ENCODE data around the gene PSMF1. TPM values are rescaled to one million over a fixed set of nuclear protein-coding genes. Genes with fewer than 3 reads are reported as not detected.

PSMF1 gene
- total and polyA plus RNA-seq, 4 donors = 43.6 to 126 (median 83.8) TPM

DNA sequence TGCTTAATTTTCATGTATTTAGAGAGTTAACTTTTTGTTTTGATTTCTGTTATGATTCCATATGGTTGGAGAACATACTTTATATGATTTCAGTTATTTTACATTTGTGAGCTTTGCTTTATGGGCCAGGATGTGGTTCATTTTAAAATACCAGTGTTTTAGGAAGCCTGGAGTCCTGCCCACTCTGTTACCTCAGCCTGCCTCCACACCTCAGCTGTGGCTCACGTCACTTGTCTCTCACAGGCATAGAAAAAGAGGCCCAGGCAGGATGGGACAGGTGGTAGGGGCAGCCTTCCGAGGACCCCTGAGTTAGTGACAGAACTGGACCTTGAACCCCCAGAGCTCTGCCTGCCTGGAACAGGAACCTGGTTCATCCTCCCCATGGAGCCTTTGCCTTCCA lies 16.0 kb downstream of the PSMF1 start:
- peaks cover 14 to 59% (median 51%) of the 10 kb centered on the region in 4 donors for H3K36me3 ChIP-seq (ENCODE audit: control insufficient read depth in 4 of 4, insufficient read depth in 3 of 4, low read depth in 1 of 4, low read length in 3 of 4)
- TF ChIP-seq FOXA1 (IDR thresholded peaks at IDR 0.05) = no peak
- no peak for TF ChIP-seq GABPA (IDR thresholded peaks at IDR 0.05 in 1 of 2, conservative IDR thresholded peaks at IDR 0.05 in 1 of 2)
- TF ChIP-seq RAD21 (IDR thresholded peaks at IDR 0.05) = no peak
- no peak for TF ChIP-seq SP1 (IDR thresholded peaks at IDR 0.05)
- no peak for TF ChIP-seq FOXA2 (IDR thresholded peaks at IDR 0.05)
- no peak for TF ChIP-seq EGR1 (IDR thresholded peaks at IDR 0.05; ENCODE audit: low read depth in 2 of 2)
- TF ChIP-seq MAX (IDR thresholded peaks at IDR 0.05) = no peak
- no peak for TF ChIP-seq CTCF (IDR thresholded peaks at IDR 0.05; ENCODE audit: low read depth, low read length, missing input control)
- no peak for TF ChIP-seq TAF1 (conservative IDR thresholded peaks at IDR 0.05)
- TF ChIP-seq NR2F2 (IDR thresholded peaks at IDR 0.05) = no peak
- TF ChIP-seq, protein P1, sequence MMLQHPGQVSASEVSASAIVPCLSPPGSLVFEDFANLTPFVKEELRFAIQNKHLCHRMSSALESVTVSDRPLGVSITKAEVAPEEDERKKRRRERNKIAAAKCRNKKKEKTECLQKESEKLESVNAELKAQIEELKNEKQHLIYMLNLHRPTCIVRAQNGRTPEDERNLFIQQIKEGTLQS (IDR thresholded peaks at IDR 0.05) = no peak
- no peak for TF ChIP-seq RXRA (IDR thresholded peaks at IDR 0.05)
- TF ChIP-seq HNF4G (IDR thresholded peaks at IDR 0.05) = no peak
- TF ChIP-seq JUND (IDR thresholded peaks at IDR 0.05) = no peak
- 95% methylated on average over 2 of the region's 2 CpGs for WGBS
- no peak for DNase-seq (ENCODE audit: low spot score)
- H3K4me1 ChIP-seq (ENCODE audit: control insufficient read depth in 4 of 4, insufficient read depth in 4 of 4, low read length in 3 of 4) = peaks cover 0 to 6% (median 2%) of the 10 kb centered on the region in 4 donors
- no peak overlapping the region for H3K9ac ChIP-seq (ENCODE audit: low read depth in 1 of 2, low read length in 2 of 2)
- no peak overlapping the region for H3K4me3 ChIP-seq (ENCODE audit: low read depth in 1 of 3, low read length in 3 of 3)
- H3K9me3 ChIP-seq (ENCODE audit: control insufficient read depth in 4 of 4, low read length in 3 of 4) = no peaks in the 10 kb centered on the region
- no peak overlapping the region for H3K27ac ChIP-seq (ENCODE audit: low read depth in 1 of 2, low read length in 2 of 2)
- H3K27me3 ChIP-seq (ENCODE audit: control insufficient read depth in 4 of 4, insufficient read depth in 4 of 4, low read length in 3 of 4) = no peaks in the 10 kb centered on the region

- peaks cover 0 to 6% (median 2%) of the 10 kb centered on the region in 4 donors for H3K4me1 ChIP-seq (ENCODE audit: control insufficient read depth in 4 of 4, insufficient read depth in 4 of 4, low read length in 3 of 4)
- H3K9ac ChIP-seq (ENCODE audit: low read depth in 1 of 2, low read length in 2 of 2) = no peak overlapping the region
- no peak overlapping the region for H3K4me3 ChIP-seq (ENCODE audit: low read depth in 1 of 3, low read length in 3 of 3)
- 95% methylated on average over 12 of the region's 12 CpGs for WGBS
- DNase-seq (ENCODE audit: low spot score) = no peak
- no peaks in the 10 kb centered on the region for H3K27me3 ChIP-seq (ENCODE audit: control insufficient read depth in 4 of 4, insufficient read depth in 4 of 4, low read length in 3 of 4)
- peaks cover 14 to 55% (median 48%) of the 10 kb centered on the region in 4 donors for H3K36me3 ChIP-seq (ENCODE audit: control insufficient read depth in 4 of 4, insufficient read depth in 3 of 4, low read depth in 1 of 4, low read length in 3 of 4)
- TF ChIP-seq NR2F2 (IDR thresholded peaks at IDR 0.05) (no peak), FOXA1 (IDR thresholded peaks at IDR 0.05) (no peak), GABPA (IDR thresholded peaks at IDR 0.05 in 1 of 2, conservative IDR thresholded peaks at IDR 0.05 in 1 of 2) (no peak), FOXA2 (IDR thresholded peaks at IDR 0.05) (no peak), HNF4A (conservative IDR thresholded peaks at IDR 0.05) (no peak), RAD21 (IDR thresholded peaks at IDR 0.05) (no peak), RXRA (IDR thresholded peaks at IDR 0.05) (no peak), REST (IDR thresholded peaks at IDR 0.05) (no peak), CTCF (IDR thresholded peaks at IDR 0.05; ENCODE audit: low read depth, low read length, missing input control) (no peak), JUND (IDR thresholded peaks at IDR 0.05) (no peak), EGR1 (IDR thresholded peaks at IDR 0.05; ENCODE audit: low read depth in 2 of 2) (no peak), MAX (IDR thresholded peaks at IDR 0.05) (no peak), YY1 (IDR thresholded peaks at IDR 0.05) (no peak), TAF1 (conservative IDR thresholded peaks at IDR 0.05) (no peak), SP1 (IDR thresholded peaks at IDR 0.05) (no peak), HNF4G (IDR thresholded peaks at IDR 0.05) (no peak)
- TF ChIP-seq, protein P2, sequence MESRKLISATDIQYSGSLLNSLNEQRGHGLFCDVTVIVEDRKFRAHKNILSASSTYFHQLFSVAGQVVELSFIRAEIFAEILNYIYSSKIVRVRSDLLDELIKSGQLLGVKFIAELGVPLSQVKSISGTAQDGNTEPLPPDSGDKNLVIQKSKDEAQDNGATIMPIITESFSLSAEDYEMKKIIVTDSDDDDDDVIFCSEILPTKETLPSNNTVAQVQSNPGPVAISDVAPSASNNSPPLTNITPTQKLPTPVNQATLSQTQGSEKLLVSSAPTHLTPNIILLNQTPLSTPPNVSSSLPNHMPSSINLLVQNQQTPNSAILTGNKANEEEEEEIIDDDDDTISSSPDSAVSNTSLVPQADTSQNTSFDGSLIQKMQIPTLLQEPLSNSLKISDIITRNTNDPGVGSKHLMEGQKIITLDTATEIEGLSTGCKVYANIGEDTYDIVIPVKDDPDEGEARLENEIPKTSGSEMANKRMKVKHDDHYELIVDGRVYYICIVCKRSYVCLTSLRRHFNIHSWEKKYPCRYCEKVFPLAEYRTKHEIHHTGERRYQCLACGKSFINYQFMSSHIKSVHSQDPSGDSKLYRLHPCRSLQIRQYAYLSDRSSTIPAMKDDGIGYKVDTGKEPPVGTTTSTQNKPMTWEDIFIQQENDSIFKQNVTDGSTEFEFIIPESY (IDR thresholded peaks at IDR 0.05) = no peak
- TF ChIP-seq, protein P1 (IDR thresholded peaks at IDR 0.05) = no peak
- H3K9me3 ChIP-seq (ENCODE audit: control insufficient read depth in 4 of 4, low read length in 3 of 4) = no peaks in the 10 kb centered on the region
- no peak overlapping the region for H3K27ac ChIP-seq (ENCODE audit: low read depth in 1 of 2, low read length in 2 of 2)
Observed at GRCh38 chr20:1134836-1135235, 16.4 kb downstream of the PSMF1 start.
